ENCODE results near the gene CRB1. TPM values are rescaled to one million over a fixed set of nuclear protein-coding genes. Genes with fewer than 3 reads are reported as not detected.

The CRB1 gene
- total RNA-seq = under 1 TPM in 1 of 2 experiments, not detected in 1; 0.09 TPM

- no peak for ATAC-seq (ENCODE audit: low read depth)
- no peaks in the 10 kb centered on the region for H3K27me3 Mint-ChIP-seq
These were observed at the start of gene CRB1 for GRCh38 chr1:197268012-197268411. CRB1 (plus strand) TSS chr1:197268252; CDS start chr1:197268413, 161 bp downstream.

GRCh38 chr1:197218857-197219256, 49.2 kb upstream of the CRB1 start:
- Mint-ChIP-seq H3K4me1 (peaks cover 6% of the 10 kb centered on the region), H3K36me3 (peaks cover 1% of the 10 kb centered on the region), H3K27me3 (no peaks in the 10 kb centered on the region), H3K4me3 (no peak overlapping the region), H3K9me3 (peaks cover 1% of the 10 kb centered on the region), H3K27ac (no peak overlapping the region)
- DNase-seq (no peak), ATAC-seq (ENCODE audit: low read depth) (no peak)
- POLR2A ChIA-PET = no interaction called here

More at GRCh38 chr1:197268012-197268411, at the start of gene CRB1:
- no peak within 1 kb of the TSS for H3K27ac Mint-ChIP-seq
- no peaks in the 10 kb centered on the region for H3K9me3 Mint-ChIP-seq
- H3K36me3 Mint-ChIP-seq = no peaks in the 10 kb centered on the region
- H3K4me1 Mint-ChIP-seq = no peaks in the 10 kb centered on the region
- POLR2A ChIA-PET = no interaction called here
- H3K4me3 Mint-ChIP-seq = no peak within 1 kb of the TSS
- DNase-seq = no peak

- no peak overlapping the region for H3K4me3 Mint-ChIP-seq
- H3K36me3 Mint-ChIP-seq = no peaks in the 10 kb centered on the region
- H3K27me3 Mint-ChIP-seq = no peaks in the 10 kb centered on the region
- H3K4me1 Mint-ChIP-seq = peaks cover 6% of the 10 kb centered on the region
- no peak overlapping the region for H3K27ac Mint-ChIP-seq
- no peak for ATAC-seq (ENCODE audit: low read depth)
- H3K9me3 Mint-ChIP-seq = no peaks in the 10 kb centered on the region
- POLR2A ChIA-PET = no interaction called here
- no peak for DNase-seq
These were observed 45.9 kb upstream of the CRB1 start for GRCh38 chr1:197222025-197222685.

GRCh38 chr1:197222780-197223179, 45.3 kb upstream of the CRB1 start:
- no peak for ATAC-seq (ENCODE audit: low read depth)
- Mint-ChIP-seq H3K27me3 (no peaks in the 10 kb centered on the region), H3K27ac (no peak overlapping the region), H3K4me1 (peaks cover 6% of the 10 kb centered on the region), H3K9me3 (no peaks in the 10 kb centered on the region), H3K4me3 (no peak overlapping the region), H3K36me3 (no peaks in the 10 kb centered on the region)
- POLR2A ChIA-PET = no interaction called here
- DNase-seq = no peak

GRCh38 chr1:197224160-197224559, 43.9 kb upstream of the CRB1 start:
- Mint-ChIP-seq H3K27me3 (no peaks in the 10 kb centered on the region), H3K4me3 (no peak overlapping the region), H3K27ac (no peak overlapping the region), H3K9me3 (no peaks in the 10 kb centered on the region), H3K36me3 (no peaks in the 10 kb centered on the region), H3K4me1 (peaks cover 6% of the 10 kb centered on the region)
- ATAC-seq (ENCODE audit: low read depth) (no peak), DNase-seq (no peak)
- POLR2A ChIA-PET = no interaction called here

- DNase-seq (no peak), ATAC-seq (ENCODE audit: low read depth) (no peak)
- no peaks in the 10 kb centered on the region for H3K36me3 Mint-ChIP-seq
These were observed 42.4 kb upstream of the CRB1 start for GRCh38 chr1:197225611-197226010.

GRCh38 chr1:197234581-197234980, 33.5 kb upstream of the CRB1 start:
- Mint-ChIP-seq H3K36me3 (no peaks in the 10 kb centered on the region), H3K27ac (no peak overlapping the region), H3K27me3 (no peaks in the 10 kb centered on the region), H3K4me1 (no peaks in the 10 kb centered on the region), H3K4me3 (no peak overlapping the region), H3K9me3 (peaks cover 1% of the 10 kb centered on the region)
- POLR2A ChIA-PET = no interaction called here
- DNase-seq (no peak), ATAC-seq (ENCODE audit: low read depth) (no peak)

More at GRCh38 chr1:197225611-197226010, 42.4 kb upstream of the CRB1 start:
- no peak overlapping the region for H3K27ac Mint-ChIP-seq
- POLR2A ChIA-PET = no interaction called here
- H3K27me3 Mint-ChIP-seq = no peaks in the 10 kb centered on the region
- H3K4me1 Mint-ChIP-seq = no peaks in the 10 kb centered on the region
- no peaks in the 10 kb centered on the region for H3K9me3 Mint-ChIP-seq
- H3K4me3 Mint-ChIP-seq = no peak overlapping the region

GRCh38 chr1:197235355-197235754, 32.7 kb upstream of the CRB1 start:
- no peaks in the 10 kb centered on the region for H3K36me3 Mint-ChIP-seq
- H3K9me3 Mint-ChIP-seq = peaks cover 1% of the 10 kb centered on the region
- ATAC-seq (ENCODE audit: low read depth) = no peak

GRCh38 chr1:197247465-197247864, 20.6 kb upstream of the CRB1 start:
- ATAC-seq (ENCODE audit: low read depth) (no peak), DNase-seq (no peak)
- POLR2A ChIA-PET = no interaction called here
- Mint-ChIP-seq H3K4me3 (no peak overlapping the region), H3K36me3 (no peaks in the 10 kb centered on the region), H3K27me3 (no peaks in the 10 kb centered on the region), H3K27ac (no peak overlapping the region), H3K4me1 (no peaks in the 10 kb centered on the region), H3K9me3 (peaks cover 3% of the 10 kb centered on the region)

More at GRCh38 chr1:197235355-197235754, 32.7 kb upstream of the CRB1 start:
- Mint-ChIP-seq H3K4me3 (no peak overlapping the region), H3K4me1 (no peaks in the 10 kb centered on the region), H3K27ac (no peak overlapping the region), H3K27me3 (no peaks in the 10 kb centered on the region)
- POLR2A ChIA-PET = no interaction called here
- no peak for DNase-seq

GRCh38 chr1:197249324-197249723, 18.7 kb upstream of the CRB1 start:
- no peaks in the 10 kb centered on the region for H3K4me1 Mint-ChIP-seq
- no peak overlapping the region for H3K4me3 Mint-ChIP-seq
- H3K36me3 Mint-ChIP-seq = no peaks in the 10 kb centered on the region
- H3K9me3 Mint-ChIP-seq = peaks cover 3% of the 10 kb centered on the region
- H3K27ac Mint-ChIP-seq = no peak overlapping the region
- POLR2A ChIA-PET = no interaction called here
- ATAC-seq (ENCODE audit: low read depth) (no peak), DNase-seq (no peak)
- no peaks in the 10 kb centered on the region for H3K27me3 Mint-ChIP-seq

GRCh38 chr1:197250616-197251015, 17.4 kb upstream of the CRB1 start:
- Mint-ChIP-seq H3K9me3 (no peaks in the 10 kb centered on the region), H3K4me3 (no peak overlapping the region), H3K4me1 (no peaks in the 10 kb centered on the region), H3K27ac (no peak overlapping the region), H3K36me3 (no peaks in the 10 kb centered on the region), H3K27me3 (no peaks in the 10 kb centered on the region)
- ATAC-seq (ENCODE audit: low read depth) (no peak), DNase-seq (no peak)
- POLR2A ChIA-PET = no interaction called here

GRCh38 chr1:197252973-197253372, 15.1 kb upstream of the CRB1 start:
- Mint-ChIP-seq H3K4me3 (no peak overlapping the region), H3K27ac (no peak overlapping the region), H3K9me3 (no peaks in the 10 kb centered on the region), H3K27me3 (no peaks in the 10 kb centered on the region), H3K36me3 (no peaks in the 10 kb centered on the region), H3K4me1 (no peaks in the 10 kb centered on the region)
- DNase-seq (no peak), ATAC-seq (ENCODE audit: low read depth) (no peak)
- POLR2A ChIA-PET = no interaction called here

GRCh38 chr1:197254866-197255265, 13.2 kb upstream of the CRB1 start:
- H3K4me1 Mint-ChIP-seq = no peaks in the 10 kb centered on the region
- H3K27me3 Mint-ChIP-seq = no peaks in the 10 kb centered on the region
- DNase-seq (no peak), ATAC-seq (ENCODE audit: low read depth) (no peak)
- H3K4me3 Mint-ChIP-seq = no peak overlapping the region
- H3K27ac Mint-ChIP-seq = no peak overlapping the region
- POLR2A ChIA-PET = no interaction called here
- H3K9me3 Mint-ChIP-seq = no peaks in the 10 kb centered on the region
- H3K36me3 Mint-ChIP-seq = no peaks in the 10 kb centered on the region

- Mint-ChIP-seq H3K36me3 (no peaks in the 10 kb centered on the region), H3K4me3 (no peak overlapping the region), H3K9me3 (no peaks in the 10 kb centered on the region), H3K27ac (no peak overlapping the region), H3K27me3 (no peaks in the 10 kb centered on the region), H3K4me1 (no peaks in the 10 kb centered on the region)
- POLR2A ChIA-PET = no interaction called here
- no peak for DNase-seq
- no peak for ATAC-seq (ENCODE audit: low read depth)
These were observed 3.0 kb upstream of the CRB1 start for GRCh38 chr1:197264936-197265567.
